PC-9 (cell line): Measurements from ENCODE around the gene FOXP1. TPM values are rescaled to one million over a fixed set of nuclear protein-coding genes. Genes with fewer than 3 reads are reported as not detected.

Experiments
- BruUV-seq: library from RNA; stranded (reverse); fragments of 400-500 nt; replicated peaks from 2 replicates; lab custom pipeline; 2021; lab: Mats Ljungman, UMichigan
- CTCF ChIA-PET: fragments of 300-600 bp; sonication (Branson Sonifier 250); formaldehyde crosslinking; loops from one replicate; lab custom pipeline; 2022; ENCODE audit warnings: antibody characterized with exemption; lab: Charles Lee
- POLR2A ChIA-PET: fragments of 300-600 bp; sonication (Branson Sonifier 250); formaldehyde crosslinking; loops from one replicate; lab custom pipeline; 2022; ENCODE audit warnings: antibody characterized with exemption; ENCODE audit not compliant: unreplicated experiment; lab: Charles Lee
- DNase-seq, 2 experiments: peaks; one replicate each; pipeline versions ENCODE4 v3.0.0 to v3.0.0-alpha.2; 2015 to 2022; ENCODE audit warnings: mixed read lengths in 1 of 2
- H2AFZ ChIP-seq: fragments of 200-600 bp; sonication (generic); 2 replicates; pipeline ENCODE4 v1.8.1; 2017; ENCODE audit warnings: antibody characterized with exemption
- H3F3A ChIP-seq: fragments of 200-600 bp; sonication (generic); 2 replicates; pipeline ENCODE4 v1.8.1; 2017; ENCODE audit warnings: antibody characterized with exemption, mild to moderate bottlenecking, low read depth; ENCODE audit not compliant: insufficient read depth
- H3K27ac ChIP-seq: fragments of 200-600 bp; sonication (generic); 2 replicates; pipeline ENCODE4 v1.6.1; 2016; ENCODE audit warnings: mixed run types
- H3K27me3 ChIP-seq: fragments of 200-600 bp; sonication (generic); 2 replicates; pipeline ENCODE4 v1.6.1; 2016; ENCODE audit warnings: low read depth, mixed run types; ENCODE audit not compliant: insufficient read depth
- H3K36me3 ChIP-seq: fragments of 200-600 bp; sonication (generic); 2 replicates; pipeline ENCODE4 v1.6.1; 2016; ENCODE audit warnings: low read depth, mixed run types
- H3K4me1 ChIP-seq: fragments of 200-600 bp; sonication (generic); replicated peaks from 2 replicates; pipeline ENCODE4 v1.6.1; 2016; ENCODE audit warnings: mixed run types; ENCODE audit not compliant: insufficient read depth
- H3K4me2 ChIP-seq: fragments of 200-600 bp; sonication (generic); 2 replicates; pipeline ENCODE4 v1.6.1; 2017; ENCODE audit warnings: mixed run types
- H3K4me3 ChIP-seq: fragments of 200-600 bp; sonication (generic); 2 replicates; pipeline ENCODE4 v1.6.1; 2016; ENCODE audit warnings: mixed run types
- H3K79me2 ChIP-seq: fragments of 200-600 bp; sonication (generic); 2 replicates; pipeline ENCODE4 v1.6.1; 2017; ENCODE audit warnings: low read depth, mixed run types
- H3K9me2 ChIP-seq: fragments of 200-600 bp; sonication (generic); 2 replicates; pipeline ENCODE4 v1.8.1; 2017; ENCODE audit warnings: mild to moderate bottlenecking; ENCODE audit not compliant: insufficient read depth
- H3K9me3 ChIP-seq: fragments of 200-600 bp; sonication (generic); 2 replicates; pipeline ENCODE4 v1.8.1; 2016; ENCODE audit warnings: low read depth; ENCODE audit not compliant: insufficient read depth
- H4K20me1 ChIP-seq: fragments of 200-600 bp; sonication (generic); 2 replicates; pipeline ENCODE4 v1.8.1; 2017; ENCODE audit not compliant: insufficient read depth
- CTCF ChIP-seq: fragments of 200-600 bp; sonication (generic); conservative IDR thresholded peaks from 2 replicates; pipeline ENCODE4 v1.6.1; 2017; ENCODE audit warnings: mixed run types, antibody characterized with exemption, mild to moderate bottlenecking, moderate library complexity
- EZH2 ChIP-seq: fragments of 200-600 bp; sonication (generic); IDR thresholded peaks from 2 replicates; pipeline ENCODE4 v1.8.0; 2017; ENCODE audit warnings: antibody characterized with exemption, low read depth
- intact Hi-C: fragments of 100-400 bp; cut with micrococcal nuclease; formaldehyde crosslinking; loops from one replicate; pipeline ENCODE4 v1.10.0; 2022; ENCODE audit not compliant: unreplicated experiment
- total RNA-seq: library from RNA; stranded (reverse); gene quantifications from 2 replicates; pipeline ENCODE4 v1.2.3, GENCODE V29; 2021

Gene FOXP1
- total RNA-seq, 1 experiment from 2014 or later: 33.3 TPM

GRCh38 chr3:71101014-71101413 is 482.5 kb downstream of the FOXP1 start:
- Histone ChIP-seq H4K20me1 (no peaks in the 10 kb centered on the region), H3K4me3 (no peak overlapping the region), H2AFZ (no peak overlapping the region), H3K4me1 (no peaks in the 10 kb centered on the region), H3K4me2 (no peak overlapping the region), H3K9me3 (no peaks in the 10 kb centered on the region), H3K9me2 (no peaks in the 10 kb centered on the region), H3F3A (no peaks in the 10 kb centered on the region), H3K79me2 (no peaks in the 10 kb centered on the region), H3K27ac (no peak overlapping the region), H3K27me3 (no peaks in the 10 kb centered on the region), H3K36me3 (no peaks in the 10 kb centered on the region)
- ChIA-PET CTCF (no interaction called here), POLR2A (no interaction called here)
- no TSS peak for BruUV-seq
- DNase-seq: peak; percentile 5 to 49
- no peak for TF ChIP-seq CTCF
- no peak for TF ChIP-seq EZH2
- intact Hi-C loops: no loop called here

GRCh38 chr3:71099997-71100719 is 483.4 kb downstream of the FOXP1 start:
- Histone ChIP-seq H3K4me1 (no peaks in the 10 kb centered on the region), H4K20me1 (no peaks in the 10 kb centered on the region), H3K27me3 (no peaks in the 10 kb centered on the region), H3K4me3 (no peak overlapping the region), H2AFZ (no peak overlapping the region), H3K9me2 (no peaks in the 10 kb centered on the region), H3K4me2 (no peak overlapping the region), H3F3A (no peaks in the 10 kb centered on the region), H3K36me3 (no peaks in the 10 kb centered on the region), H3K9me3 (no peaks in the 10 kb centered on the region), H3K27ac (no peak overlapping the region), H3K79me2 (no peaks in the 10 kb centered on the region)
- POLR2A ChIA-PET: interaction anchor here (0.5 kb wide), 1 partner anchor 51 kb away, joined by 3 read pairs; no protein-coding TSS in a partner anchor
- CTCF ChIA-PET: no interaction called here
- intact Hi-C loops: no loop called here
- no peak for DNase-seq
- TF ChIP-seq CTCF: no peak
- TF ChIP-seq EZH2: no peak
- BruUV-seq: no TSS peak

- no TSS peak for BruUV-seq
- Histone ChIP-seq H3F3A (no peaks in the 10 kb centered on the region), H3K27me3 (no peaks in the 10 kb centered on the region), H3K4me3 (no peak overlapping the region), H3K36me3 (no peaks in the 10 kb centered on the region), H3K27ac (no peak overlapping the region), H3K9me3 (no peaks in the 10 kb centered on the region), H3K4me1 (no peaks in the 10 kb centered on the region), H4K20me1 (no peaks in the 10 kb centered on the region), H3K4me2 (no peak overlapping the region), H3K79me2 (no peaks in the 10 kb centered on the region), H3K9me2 (no peaks in the 10 kb centered on the region), H2AFZ (no peak overlapping the region)
- CTCF ChIA-PET: no interaction called here
- TF ChIP-seq CTCF: no peak
- no peak for TF ChIP-seq EZH2
- POLR2A ChIA-PET: interaction anchor here (0.6 kb wide), 1 partner anchor 10 kb away, joined by 3 read pairs; no protein-coding TSS in a partner anchor
- intact Hi-C loops: no loop called here
- no peak for DNase-seq
Observed at GRCh38 chr3:71097557-71097956, 486.0 kb downstream of the FOXP1 start.
